ENCODE data around the gene LRP6. TPM values are rescaled to one million over a fixed set of nuclear protein-coding genes. Genes with fewer than 3 reads are reported as not detected.

Gene LRP6
- total and polyA plus RNA-seq, 9 donors: 11.9 to 46.5 (median 40.8) TPM

DNA sequence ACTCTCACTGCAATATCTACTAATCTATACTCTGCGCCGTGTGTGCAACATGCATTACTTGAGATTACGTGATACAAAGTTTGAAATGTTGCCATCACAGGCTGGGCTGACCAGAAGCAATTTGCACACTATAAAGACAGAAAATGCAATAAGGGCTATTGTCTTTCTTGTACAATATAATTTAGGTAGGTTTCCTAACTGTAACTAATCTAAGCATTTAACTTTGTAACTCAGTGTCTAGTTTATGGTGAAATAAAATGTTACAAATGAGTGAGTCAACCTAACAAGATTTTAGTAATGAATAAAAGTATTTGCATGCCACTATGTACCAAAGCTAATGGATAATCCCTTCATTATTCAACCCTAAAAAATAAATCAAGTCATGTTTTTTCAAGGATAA, 57.8 kb downstream of the LRP6 start:
- Histone ChIP-seq H3K27ac (no peak overlapping the region), H3K9me3 (no peaks in the 10 kb centered on the region), H3K27me3 (no peaks in the 10 kb centered on the region), H3K4me1 (ENCODE audit: insufficient read depth) (peaks cover 2% of the 10 kb centered on the region), H3K36me3 (no peaks in the 10 kb centered on the region), H3K4me3 (no peak overlapping the region)
- WGBS, 3 donors: 89 to 94% (median 92%) methylated on average over 3 of the region's 3 CpGs
- TF ChIP-seq, protein P1, sequence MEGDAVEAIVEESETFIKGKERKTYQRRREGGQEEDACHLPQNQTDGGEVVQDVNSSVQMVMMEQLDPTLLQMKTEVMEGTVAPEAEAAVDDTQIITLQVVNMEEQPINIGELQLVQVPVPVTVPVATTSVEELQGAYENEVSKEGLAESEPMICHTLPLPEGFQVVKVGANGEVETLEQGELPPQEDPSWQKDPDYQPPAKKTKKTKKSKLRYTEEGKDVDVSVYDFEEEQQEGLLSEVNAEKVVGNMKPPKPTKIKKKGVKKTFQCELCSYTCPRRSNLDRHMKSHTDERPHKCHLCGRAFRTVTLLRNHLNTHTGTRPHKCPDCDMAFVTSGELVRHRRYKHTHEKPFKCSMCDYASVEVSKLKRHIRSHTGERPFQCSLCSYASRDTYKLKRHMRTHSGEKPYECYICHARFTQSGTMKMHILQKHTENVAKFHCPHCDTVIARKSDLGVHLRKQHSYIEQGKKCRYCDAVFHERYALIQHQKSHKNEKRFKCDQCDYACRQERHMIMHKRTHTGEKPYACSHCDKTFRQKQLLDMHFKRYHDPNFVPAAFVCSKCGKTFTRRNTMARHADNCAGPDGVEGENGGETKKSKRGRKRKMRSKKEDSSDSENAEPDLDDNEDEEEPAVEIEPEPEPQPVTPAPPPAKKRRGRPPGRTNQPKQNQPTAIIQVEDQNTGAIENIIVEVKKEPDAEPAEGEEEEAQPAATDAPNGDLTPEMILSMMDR (IDR thresholded peaks at IDR 0.05): no peak
- TF ChIP-seq POLR2A (IDR thresholded peaks at IDR 0.05): no peak
- no peak for TF ChIP-seq EP300 (IDR thresholded peaks at IDR 0.05)
- no peak for DNase-seq
- intact Hi-C loops (cut with DNase I): no loop called here

DNA sequence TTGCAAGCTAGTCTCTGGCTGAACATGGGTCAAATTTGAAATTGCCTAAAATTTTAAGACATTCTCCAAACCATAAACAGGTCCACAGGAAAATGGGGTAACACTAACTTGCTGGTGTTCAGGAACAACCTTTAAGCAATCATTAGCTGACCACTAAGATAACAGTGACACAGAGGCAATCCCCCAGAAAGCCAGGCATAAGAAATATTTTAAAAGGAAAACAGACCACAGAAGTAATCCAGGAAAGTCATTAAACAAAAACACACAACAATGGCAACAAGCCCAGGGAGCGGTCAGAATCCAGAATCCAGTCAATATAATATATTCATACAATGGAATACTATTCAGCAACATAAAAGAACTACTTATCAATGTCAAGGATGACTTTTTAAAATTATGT, 59.1 kb downstream of the LRP6 start:
- H3K36me3 ChIP-seq: no peaks in the 10 kb centered on the region
- peaks cover 2% of the 10 kb centered on the region for H3K4me1 ChIP-seq (ENCODE audit: insufficient read depth)
- no peak overlapping the region for H3K27ac ChIP-seq
- H3K4me3 ChIP-seq: no peak overlapping the region
- H3K9me3 ChIP-seq: no peaks in the 10 kb centered on the region
- H3K27me3 ChIP-seq: no peaks in the 10 kb centered on the region
- intact Hi-C loops (cut with DNase I): no loop called here
- TF ChIP-seq, protein P1 (IDR thresholded peaks at IDR 0.05): no peak
- TF ChIP-seq POLR2A (IDR thresholded peaks at IDR 0.05) (no peak), EP300 (IDR thresholded peaks at IDR 0.05) (no peak)
- WGBS, 3 donors: 57 to 79% (median 72%) methylated on average over 1 of the region's 1 CpG
- no peak for DNase-seq

DNA sequence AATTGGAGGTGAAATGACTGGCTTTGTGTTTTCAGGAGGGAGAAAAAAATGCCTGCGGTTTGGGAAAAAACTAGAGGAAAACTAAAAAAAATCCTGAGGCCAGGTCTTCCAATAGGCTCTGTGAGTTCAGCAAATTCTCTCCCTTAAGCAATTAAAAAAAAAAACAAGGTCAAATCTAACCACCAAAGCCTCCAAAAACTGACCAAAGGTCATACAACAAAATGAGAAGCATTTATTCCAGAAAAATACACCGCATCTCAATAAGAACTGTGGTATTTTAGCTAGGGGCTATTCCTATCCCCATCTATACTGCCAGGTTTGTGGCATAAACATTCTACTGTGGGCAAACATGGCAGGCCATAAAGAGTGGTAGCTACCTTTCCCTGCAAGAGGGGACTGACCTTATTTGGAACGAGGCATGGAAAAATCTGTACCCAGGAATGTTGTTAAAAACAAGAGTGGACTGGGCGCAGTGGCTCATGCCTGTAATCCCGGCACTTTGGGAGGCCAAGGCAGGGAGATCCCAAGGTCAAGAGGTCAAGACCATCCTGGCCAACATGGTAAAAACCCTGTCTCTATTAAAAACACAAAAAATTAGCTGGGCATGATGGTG, 60.0 kb downstream of the LRP6 start:
- Histone ChIP-seq H3K36me3 (no peaks in the 10 kb centered on the region), H3K9me3 (no peaks in the 10 kb centered on the region), H3K4me3 (no peak overlapping the region), H3K27me3 (no peaks in the 10 kb centered on the region), H3K27ac (no peak overlapping the region), H3K4me1 (ENCODE audit: insufficient read depth) (peaks cover 2% of the 10 kb centered on the region)
- no peak for DNase-seq
- intact Hi-C loops (cut with DNase I): no loop called here
- 51 to 61% (median 60%) methylated on average over 5 of the region's 5 CpGs for whole genome bisulfite sequencing, 3 donors
- TF ChIP-seq, protein P1 (IDR thresholded peaks at IDR 0.05): no peak
- no peak for TF ChIP-seq POLR2A (IDR thresholded peaks at IDR 0.05)
- no peak for TF ChIP-seq EP300 (IDR thresholded peaks at IDR 0.05)

DNA sequence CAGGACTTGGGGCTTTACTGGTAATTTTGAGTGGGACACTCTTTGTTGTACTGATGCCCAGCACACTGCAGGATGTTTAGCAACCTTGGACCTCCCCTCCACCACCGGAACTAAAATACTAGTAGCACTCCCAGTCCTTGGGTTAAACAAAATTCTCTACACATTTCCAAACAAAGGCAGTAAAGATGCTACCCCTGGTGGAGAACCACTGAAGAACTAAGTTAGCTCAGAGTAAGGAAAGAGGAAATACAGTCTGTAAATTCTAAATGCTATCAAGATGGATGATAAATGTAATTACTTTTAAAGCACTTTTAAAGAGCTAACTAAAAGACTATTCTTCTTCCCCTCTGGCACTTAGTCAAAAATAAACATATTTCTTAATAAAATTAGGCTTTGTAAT, 64.1 kb downstream of the LRP6 start:
- TF ChIP-seq, protein P1 (IDR thresholded peaks at IDR 0.05): no peak
- TF ChIP-seq EP300 (IDR thresholded peaks at IDR 0.05): no peak
- TF ChIP-seq POLR2A (IDR thresholded peaks at IDR 0.05): no peak
- DNase-seq: no peak
- Histone ChIP-seq H3K4me1 (ENCODE audit: insufficient read depth) (peaks cover 2% of the 10 kb centered on the region), H3K4me3 (no peak overlapping the region), H3K27ac (no peak overlapping the region), H3K9me3 (no peaks in the 10 kb centered on the region), H3K36me3 (no peaks in the 10 kb centered on the region), H3K27me3 (no peaks in the 10 kb centered on the region)
- intact Hi-C loops (cut with DNase I): no loop called here
- WGBS, 3 donors: 9 to 29% (median 19%) methylated on average over 1 of the region's 1 CpG

All from ovary (tissue), 9 donors.